NOMO-1 (cell line): ENCODE data around the gene SIDT1.

Source experiments
- DNase-seq, 2 experiments: peaks; one replicate each; lab custom pipeline; 2025; ENCODE audit not compliant: unreplicated experiment in 2 of 2; lab: John Stamatoyannopoulos, UW

SIDT1 gene

GRCh38 chr3:113668015-113668414, 135.7 kb downstream of the SIDT1 start:
- no peak for DNase-seq

- DNase-seq, result no peak
These were observed 141.2 kb downstream of the SIDT1 start for GRCh38 chr3:113673593-113673992.

GRCh38 chr3:113676261-113676660, 143.9 kb downstream of the SIDT1 start:
- no peak for DNase-seq

- no peak for DNase-seq
These were observed 145.4 kb downstream of the SIDT1 start for GRCh38 chr3:113677737-113678136.

- DNase-seq, result no peak
These were observed 146.4 kb downstream of the SIDT1 start for GRCh38 chr3:113678773-113679172.
